ENCODE results near the gene TRHDE.

DNA sequence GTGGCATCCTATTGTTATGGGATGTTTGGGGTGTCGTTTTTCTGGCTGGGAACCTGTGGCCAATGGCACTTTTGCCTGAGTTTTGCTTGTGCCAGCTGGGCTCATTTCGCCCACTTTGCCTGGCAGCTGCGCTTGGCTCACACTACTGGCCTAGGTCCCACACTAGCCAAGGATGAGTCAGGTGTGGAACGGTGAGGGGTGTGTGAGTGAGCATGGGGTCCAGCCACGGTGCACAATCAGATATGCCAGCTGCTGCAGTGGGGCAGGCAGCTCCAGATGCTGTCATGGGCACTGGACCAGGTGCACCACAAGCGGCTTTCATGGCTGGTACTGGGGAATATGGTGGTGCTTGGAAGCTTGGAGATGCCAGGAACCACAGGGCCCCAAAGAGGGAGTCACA, 21.5 kb downstream of the TRHDE start:
- TF ChIP-seq, protein P1, sequence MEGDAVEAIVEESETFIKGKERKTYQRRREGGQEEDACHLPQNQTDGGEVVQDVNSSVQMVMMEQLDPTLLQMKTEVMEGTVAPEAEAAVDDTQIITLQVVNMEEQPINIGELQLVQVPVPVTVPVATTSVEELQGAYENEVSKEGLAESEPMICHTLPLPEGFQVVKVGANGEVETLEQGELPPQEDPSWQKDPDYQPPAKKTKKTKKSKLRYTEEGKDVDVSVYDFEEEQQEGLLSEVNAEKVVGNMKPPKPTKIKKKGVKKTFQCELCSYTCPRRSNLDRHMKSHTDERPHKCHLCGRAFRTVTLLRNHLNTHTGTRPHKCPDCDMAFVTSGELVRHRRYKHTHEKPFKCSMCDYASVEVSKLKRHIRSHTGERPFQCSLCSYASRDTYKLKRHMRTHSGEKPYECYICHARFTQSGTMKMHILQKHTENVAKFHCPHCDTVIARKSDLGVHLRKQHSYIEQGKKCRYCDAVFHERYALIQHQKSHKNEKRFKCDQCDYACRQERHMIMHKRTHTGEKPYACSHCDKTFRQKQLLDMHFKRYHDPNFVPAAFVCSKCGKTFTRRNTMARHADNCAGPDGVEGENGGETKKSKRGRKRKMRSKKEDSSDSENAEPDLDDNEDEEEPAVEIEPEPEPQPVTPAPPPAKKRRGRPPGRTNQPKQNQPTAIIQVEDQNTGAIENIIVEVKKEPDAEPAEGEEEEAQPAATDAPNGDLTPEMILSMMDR (IDR thresholded peaks at IDR 0.05): no peak
- no peak for TF ChIP-seq EP300 (IDR thresholded peaks at IDR 0.05)
- TF ChIP-seq HDAC2 (IDR thresholded peaks at IDR 0.05): no peak
- no peak for TF ChIP-seq POLR2A (IDR thresholded peaks at IDR 0.05; ENCODE audit: low read length)
- no peak for TF ChIP-seq BHLHE40 (IDR thresholded peaks at IDR 0.05; ENCODE audit: low read depth, low read length)
- TF ChIP-seq SMC3 (IDR thresholded peaks at IDR 0.05): no peak
- no peak for TF ChIP-seq CEBPB (IDR thresholded peaks at IDR 0.05)
- TF ChIP-seq, protein P2, sequence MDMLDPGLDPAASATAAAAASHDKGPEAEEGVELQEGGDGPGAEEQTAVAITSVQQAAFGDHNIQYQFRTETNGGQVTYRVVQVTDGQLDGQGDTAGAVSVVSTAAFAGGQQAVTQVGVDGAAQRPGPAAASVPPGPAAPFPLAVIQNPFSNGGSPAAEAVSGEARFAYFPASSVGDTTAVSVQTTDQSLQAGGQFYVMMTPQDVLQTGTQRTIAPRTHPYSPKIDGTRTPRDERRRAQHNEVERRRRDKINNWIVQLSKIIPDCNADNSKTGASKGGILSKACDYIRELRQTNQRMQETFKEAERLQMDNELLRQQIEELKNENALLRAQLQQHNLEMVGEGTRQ (IDR thresholded peaks at IDR 0.05): no peak
- no peak for TF ChIP-seq ZFP36 (IDR thresholded peaks at IDR 0.05; ENCODE audit: borderline replicate concordance, partially characterized antibody)
- no peak for TF ChIP-seq MYC (IDR thresholded peaks at IDR 0.05; ENCODE audit: borderline replicate concordance, low read length)

All from A549 (cell line).